Fibroblast of mammary gland (primary cell): Measurements from ENCODE around the gene RGCC.

Experiments used
- DNase-seq: peaks from one replicate; pipeline ENCODE4 v3.0.0-alpha.2; 2010; ENCODE audit warnings: low read depth
- H3K4me3 ChIP-seq: 2 replicates; pipeline ENCODE4 v1.5.1; 2011; ENCODE audit warnings: low read depth, mild to moderate bottlenecking, low read length, moderate library complexity; ENCODE audit not compliant: control insufficient read depth
- CTCF ChIP-seq: conservative IDR thresholded peaks from 2 replicates; pipeline ENCODE4 v1.5.1; 2011; ENCODE audit warnings: low read depth, low read length, inconsistent platforms; ENCODE audit not compliant: control insufficient read depth, insufficient read depth

The RGCC gene

GRCh38 chr13:41512441-41512840 is 55.1 kb downstream of the RGCC start:
- DNase-seq = no peak
- H3K4me3 ChIP-seq = no peak overlapping the region
- TF ChIP-seq CTCF = no peak

DNA sequence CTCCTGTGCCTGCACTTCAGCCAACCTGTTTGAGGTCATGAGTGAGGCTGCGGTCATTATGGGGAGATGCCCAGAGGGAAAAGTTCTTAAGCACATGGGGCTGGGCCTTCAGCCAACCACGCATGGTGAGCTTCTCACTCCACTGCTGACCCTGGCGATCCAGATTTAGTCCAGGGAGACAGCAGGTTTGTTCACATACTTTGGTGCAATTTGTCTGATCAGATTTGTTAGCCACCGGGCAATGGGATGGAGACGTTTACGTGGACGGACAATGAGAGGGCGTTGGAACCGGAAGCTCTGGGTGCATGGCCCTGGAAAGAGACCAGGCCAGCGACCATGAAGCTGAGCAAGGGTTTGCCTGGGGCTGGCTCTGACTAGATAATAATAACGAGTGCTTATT is 56.2 kb downstream of the RGCC start:
- TF ChIP-seq CTCF = no peak
- no peak for DNase-seq
- no peak overlapping the region for H3K4me3 ChIP-seq

DNA sequence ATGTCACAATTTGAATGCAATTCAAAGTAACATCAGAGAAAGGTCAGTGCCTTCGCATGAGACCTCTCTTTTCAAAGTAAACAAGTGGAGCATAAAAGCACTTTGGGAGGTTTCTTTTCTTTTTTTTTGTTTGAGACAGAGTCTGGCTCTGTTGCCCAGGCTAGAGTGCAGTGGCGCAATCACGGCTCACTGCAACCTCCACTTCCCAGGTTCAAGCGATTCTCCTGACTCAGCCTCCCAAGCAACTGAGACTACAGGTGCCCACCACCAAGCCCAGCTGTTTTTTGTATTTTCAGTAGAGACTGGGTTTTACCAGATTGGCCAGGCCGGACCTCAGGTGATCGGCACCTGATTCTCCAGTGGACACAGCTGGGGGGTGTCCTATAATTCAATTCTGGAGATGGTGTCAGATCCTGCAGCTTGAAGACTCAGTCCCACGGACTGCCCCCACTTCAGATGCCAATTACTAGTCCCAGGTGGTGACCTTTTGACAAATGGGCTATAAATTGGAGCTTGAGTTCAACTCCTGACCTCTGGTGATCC is 57.6 kb downstream of the RGCC start:
- DNase-seq = no peak
- no peak for TF ChIP-seq CTCF
- no peak overlapping the region for H3K4me3 ChIP-seq

DNA sequence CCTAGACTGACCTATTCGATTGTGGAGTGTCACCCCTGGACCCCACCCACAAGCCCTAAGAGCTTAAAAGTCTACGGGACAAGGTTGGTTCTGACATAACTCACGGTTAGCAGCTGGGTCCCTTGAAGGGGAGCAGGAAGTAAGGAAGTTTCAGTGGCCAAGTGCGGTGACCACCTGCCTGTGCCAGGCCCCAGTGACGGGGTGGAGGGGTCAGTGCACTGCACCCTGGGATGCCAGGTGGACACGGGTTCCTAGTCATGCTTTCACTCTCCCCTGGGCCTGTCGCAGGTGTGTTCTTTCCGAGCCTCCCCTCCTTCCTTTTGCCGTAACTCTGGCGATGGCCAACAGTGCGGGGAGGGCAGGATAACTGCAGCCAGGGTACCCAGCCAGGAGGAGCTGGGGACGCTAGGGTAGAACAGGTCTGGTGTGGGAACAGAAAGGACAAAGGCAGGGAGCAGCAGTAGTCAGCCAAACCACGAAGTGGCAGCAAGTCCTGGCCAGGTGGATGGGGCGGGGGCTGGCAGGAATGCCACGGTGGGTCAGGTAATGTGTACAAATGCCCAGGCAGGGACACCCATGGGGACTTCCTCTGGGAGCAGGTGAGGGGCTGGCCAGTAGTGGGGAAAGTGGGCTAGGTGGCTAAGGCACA is 58.3 kb downstream of the RGCC start:
- no peak for DNase-seq
- TF ChIP-seq CTCF = no peak
- H3K4me3 ChIP-seq = no peak overlapping the region

DNA sequence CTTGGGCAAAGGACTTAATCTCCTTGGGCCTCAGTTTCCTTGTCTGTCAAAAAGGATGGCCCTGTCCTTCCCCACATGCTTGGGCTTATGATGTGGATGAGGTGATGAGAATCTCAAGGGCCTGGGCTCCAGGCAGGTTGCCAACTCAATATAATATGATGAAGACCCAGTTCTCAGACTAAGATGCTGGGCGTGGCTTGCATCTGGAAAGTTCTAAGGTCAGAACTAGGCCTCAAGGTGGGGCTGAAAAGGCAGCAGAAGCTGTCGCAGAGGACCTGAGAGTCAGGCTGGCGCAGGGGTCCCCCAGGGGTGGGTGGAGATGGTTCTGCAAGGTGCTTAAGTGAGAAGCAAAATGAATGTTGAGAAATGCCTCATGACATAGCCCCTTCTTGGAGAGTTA is 58.8 kb downstream of the RGCC start:
- no peak overlapping the region for H3K4me3 ChIP-seq
- no peak for TF ChIP-seq CTCF
- no peak for DNase-seq

GRCh38 chr13:41516760-41517159 is 59.4 kb downstream of the RGCC start:
- H3K4me3 ChIP-seq = no peak overlapping the region
- no peak for TF ChIP-seq CTCF
- DNase-seq = no peak
